Spinal cord (tissue), 10 donors: Measurements from ENCODE around the gene TSPAN13. TPM values are rescaled to one million over a fixed set of nuclear protein-coding genes. Genes with fewer than 3 reads are reported as not detected.

Experiments used
- DNase-seq, 6 donors: peaks; one replicate each; pipeline versions ENCODE4 v3.0.0 to v3.0.0-alpha.2; 2013 to 2015; ENCODE audit warnings: low spot score in 6 of 6, low read depth in 4 of 6
- H3K27ac ChIP-seq: one replicate; pipeline ENCODE4 v1.5.1; 2013; ENCODE audit warnings: low read depth, low read length, control low read depth
- H3K27me3 ChIP-seq: one replicate; pipeline ENCODE4 v1.6.1; 2013; ENCODE audit warnings: low read length; ENCODE audit not compliant: control insufficient read depth, insufficient read depth
- H3K36me3 ChIP-seq: one replicate; pipeline ENCODE4 v1.6.1; 2013; ENCODE audit warnings: low read length; ENCODE audit not compliant: control insufficient read depth, insufficient read depth
- H3K4me1 ChIP-seq: one replicate; pipeline ENCODE4 v1.6.1; 2013; ENCODE audit warnings: low read length; ENCODE audit not compliant: control insufficient read depth, insufficient read depth
- H3K4me3 ChIP-seq: one replicate; pipeline ENCODE4 v1.5.1; 2013; ENCODE audit warnings: low read depth, low read length, control low read depth
- H3K9me3 ChIP-seq: one replicate; pipeline ENCODE4 v1.6.1; 2013; ENCODE audit warnings: low read length; ENCODE audit not compliant: control insufficient read depth, insufficient read depth
- WGBS: methylation state at CpG from one replicate; pipeline ENCODE4 v1.1.5; 2013; ENCODE audit warnings: missing lambda C conversion rate; ENCODE audit not compliant: insufficient coverage; 5-methylcytosine and 5-hydroxymethylcytosine counted together
- polyA plus RNA-seq, 2 donors: library from polyadenylated mRNA; unstranded; fragments of 120-200 nt; gene quantifications; one replicate each; pipeline ENCODE4 v1.2.1, GENCODE V29; 2013; ENCODE audit not compliant: insufficient read length in 2 of 2
- total RNA-seq, 2 donors: library from RNA; depleted of rRNA in 1 of 2; stranded (reverse); fragments of 120-200 nt in 1 of 2; fragments of >200 nt in 1 of 2; gene quantifications; one replicate each; pipeline versions ENCODE4 v1.2.3 to v1.2.4, GENCODE V29; 2013 to 2014
- donor health status: healthy.

The TSPAN13 gene
- total and polyA plus RNA-seq, 4 donors, result 15.5 to 117 (median 72.6) TPM

- H3K4me1 ChIP-seq, result no peaks in the 10 kb centered on the region
- DNase-seq, result peak in 2 of 6 donors; percentile 28 to 41
- no peaks in the 10 kb centered on the region for H3K9me3 ChIP-seq
- WGBS, result 83% methylated on average over 1 of the region's 3 CpGs
- no peak overlapping the region for H3K4me3 ChIP-seq
- H3K27me3 ChIP-seq, result no peaks in the 10 kb centered on the region
- no peak overlapping the region for H3K27ac ChIP-seq
- no peaks in the 10 kb centered on the region for H3K36me3 ChIP-seq
These were observed 59.7 kb downstream of the TSPAN13 start for GRCh38 chr7:16813232-16813616.

- no peaks in the 10 kb centered on the region for H3K9me3 ChIP-seq
- H3K4me3 ChIP-seq, result no peak overlapping the region
- no peaks in the 10 kb centered on the region for H3K36me3 ChIP-seq
- no peak for DNase-seq
- WGBS, result 100% methylated on average over 2 of the region's 2 CpGs
- H3K27me3 ChIP-seq, result no peaks in the 10 kb centered on the region
- H3K27ac ChIP-seq, result no peak overlapping the region
- H3K4me1 ChIP-seq, result no peaks in the 10 kb centered on the region
These were observed 61.4 kb downstream of the TSPAN13 start for GRCh38 chr7:16815001-16815400.

- peak in 1 of 6 donors; percentile 21 for DNase-seq
- H3K27ac ChIP-seq, result no peak overlapping the region
- 64% methylated on average over 2 of the region's 2 CpGs for WGBS
These were observed 63.3 kb downstream of the TSPAN13 start for GRCh38 chr7:16816824-16817223.

GRCh38 chr7:16817536-16817935, 64.0 kb downstream of the TSPAN13 start:
- no CpG with 5 or more reads among the region's 1 CpG for WGBS
- H3K9me3 ChIP-seq, result no peaks in the 10 kb centered on the region
- no peak overlapping the region for H3K4me3 ChIP-seq
- H3K36me3 ChIP-seq, result no peaks in the 10 kb centered on the region
- H3K4me1 ChIP-seq, result no peaks in the 10 kb centered on the region
- no peak overlapping the region for H3K27ac ChIP-seq
- DNase-seq, result no peak
- no peaks in the 10 kb centered on the region for H3K27me3 ChIP-seq

More at GRCh38 chr7:16816824-16817223, 63.3 kb downstream of the TSPAN13 start:
- Histone ChIP-seq H3K9me3 (no peaks in the 10 kb centered on the region), H3K4me3 (no peak overlapping the region), H3K27me3 (no peaks in the 10 kb centered on the region), H3K36me3 (no peaks in the 10 kb centered on the region), H3K4me1 (no peaks in the 10 kb centered on the region)

GRCh38 chr7:16818732-16819131, 65.2 kb downstream of the TSPAN13 start:
- DNase-seq, result no peak
- no peaks in the 10 kb centered on the region for H3K4me1 ChIP-seq
- no peak overlapping the region for H3K4me3 ChIP-seq
- no peak overlapping the region for H3K27ac ChIP-seq
- H3K9me3 ChIP-seq, result no peaks in the 10 kb centered on the region
- H3K36me3 ChIP-seq, result no peaks in the 10 kb centered on the region
- H3K27me3 ChIP-seq, result no peaks in the 10 kb centered on the region
- 100% methylated on average over 1 of the region's 3 CpGs for WGBS

- Histone ChIP-seq H3K36me3 (no peaks in the 10 kb centered on the region), H3K27ac (no peak overlapping the region), H3K4me3 (no peak overlapping the region), H3K4me1 (no peaks in the 10 kb centered on the region), H3K27me3 (no peaks in the 10 kb centered on the region), H3K9me3 (no peaks in the 10 kb centered on the region)
- no peak for DNase-seq
- WGBS, result no CpG with 5 or more reads among the region's 3 CpGs
These were observed 68.5 kb downstream of the TSPAN13 start for GRCh38 chr7:16822029-16822428.

- Histone ChIP-seq H3K27ac (no peak overlapping the region), H3K27me3 (no peaks in the 10 kb centered on the region), H3K4me3 (no peak overlapping the region), H3K36me3 (no peaks in the 10 kb centered on the region), H3K9me3 (no peaks in the 10 kb centered on the region), H3K4me1 (no peaks in the 10 kb centered on the region)
- DNase-seq, result no peak
These were observed 72.5 kb downstream of the TSPAN13 start for GRCh38 chr7:16826060-16826459.

- no peak overlapping the region for H3K4me3 ChIP-seq
- H3K4me1 ChIP-seq, result no peaks in the 10 kb centered on the region
- H3K9me3 ChIP-seq, result no peaks in the 10 kb centered on the region
- WGBS, result no CpG with 5 or more reads among the region's 1 CpG
- no peak overlapping the region for H3K27ac ChIP-seq
- no peaks in the 10 kb centered on the region for H3K27me3 ChIP-seq
- H3K36me3 ChIP-seq, result no peaks in the 10 kb centered on the region
- no peak for DNase-seq
These were observed 79.8 kb downstream of the TSPAN13 start for GRCh38 chr7:16833373-16833772.

Other genes with a start within 250 kb of the TSPAN13 start
- not detected for gene LRRC72, start 226.9 kb upstream of the TSPAN13 start, total RNA-seq
- under 1 TPM in 1 of 2 donors, not detected in 1; 0.17 TPM for gene LRRC72, start 226.9 kb upstream of the TSPAN13 start, polyA plus RNA-seq
- gene ANKMY2, start 108.0 kb upstream of the TSPAN13 start, total RNA-seq, result 10 to 100 TPM; 50.1 to 61.3 TPM
- 10 to 100 TPM; 43.3 to 44.0 TPM for gene ANKMY2, start 108.0 kb upstream of the TSPAN13 start, polyA plus RNA-seq
- 10 to 100 TPM; 39.0 to 55.3 TPM for gene BZW2, start 107.6 kb upstream of the TSPAN13 start, total RNA-seq
- gene BZW2, start 107.6 kb upstream of the TSPAN13 start, polyA plus RNA-seq, result 10 to 100 TPM; 74.3 to 78.5 TPM
- 10 to 100 TPM in 1 of 2 donors, 1 to 10 TPM in 1; 3.0 to 10.1 TPM for gene AGR2, start 51.2 kb downstream of the TSPAN13 start, total RNA-seq
- 1 to 10 TPM; 2.7 to 2.8 TPM for gene AGR2, start 51.2 kb downstream of the TSPAN13 start, polyA plus RNA-seq
- 1 to 10 TPM in 1 of 2 donors, not detected in 1; 1.5 TPM for gene AGR3, start 128.2 kb downstream of the TSPAN13 start, total RNA-seq
- 1 to 10 TPM; 1.4 to 1.6 TPM for gene AGR3, start 128.2 kb downstream of the TSPAN13 start, polyA plus RNA-seq